GM23338 (cell line): ENCODE results near the gene ZMYND8. TPM values are rescaled to one million over a fixed set of nuclear protein-coding genes. Genes with fewer than 3 reads are reported as not detected.

ENCODE experiments used
- ATAC-seq: fragments of 200-7000 bp; cut with Tn5 transposase; 3 replicates; pipeline ENCODE4 v1.9.1; 2020
- DNase-seq: peaks from one replicate; pipeline ENCODE4 v3.0.0-alpha.2; 2015; ENCODE audit warnings: low spot score
- H2AFZ ChIP-seq: fragments of 200-600 bp; sonication (generic); 2 replicates; pipeline ENCODE4 v1.8.0; 2016; ENCODE audit warnings: antibody characterized with exemption, mild to moderate bottlenecking, moderate library complexity
- H3F3A ChIP-seq: fragments of 200-600 bp; sonication (generic); replicated peaks from 2 replicates; pipeline ENCODE4 v1.8.0; 2017; ENCODE audit warnings: antibody characterized with exemption, mixed run types, low read depth
- H3K27ac ChIP-seq: fragments of 200-600 bp; sonication (generic); 2 replicates; pipeline ENCODE4 v1.6.1; 2016; ENCODE audit warnings: low read depth
- H3K27me3 ChIP-seq: fragments of 200-600 bp; sonication (generic); 2 replicates; pipeline ENCODE4 v1.8.0; 2016; ENCODE audit warnings: mild to moderate bottlenecking, mixed run types, moderate library complexity; ENCODE audit not compliant: insufficient read depth
- H3K36me3 ChIP-seq: fragments of 200-600 bp; sonication (generic); 2 replicates; pipeline ENCODE4 v1.8.0; 2016; ENCODE audit warnings: mild to moderate bottlenecking; ENCODE audit not compliant: insufficient read depth
- H3K4me1 ChIP-seq: fragments of 200-600 bp; sonication (generic); 2 replicates; pipeline ENCODE4 v1.8.0; 2016; ENCODE audit warnings: mild to moderate bottlenecking, moderate library complexity; ENCODE audit not compliant: insufficient read depth
- H3K4me2 ChIP-seq: fragments of 200-600 bp; sonication (generic); 2 replicates; pipeline ENCODE4 v1.7.1; 2017; ENCODE audit warnings: mixed run types
- H3K4me3 ChIP-seq: fragments of 200-600 bp; sonication (generic); 2 replicates; pipeline ENCODE4 v1.6.1; 2016; ENCODE audit warnings: mixed run types
- H3K79me2 ChIP-seq: fragments of 200-600 bp; sonication (generic); replicated peaks from 2 replicates; pipeline ENCODE4 v1.8.0; 2017; ENCODE audit warnings: mild to moderate bottlenecking; ENCODE audit not compliant: insufficient read depth
- H3K9me2 ChIP-seq: fragments of 200-600 bp; sonication (generic); 2 replicates; pipeline ENCODE4 v1.8.0; 2017; ENCODE audit not compliant: insufficient read depth
- H4K20me1 ChIP-seq: fragments of 200-600 bp; sonication (generic); replicated peaks from 2 replicates; pipeline ENCODE4 v1.8.0; 2017; ENCODE audit warnings: mild to moderate bottlenecking; ENCODE audit not compliant: insufficient read depth
- H3K27ac Mint-ChIP-seq: 2 replicates; pipeline ENCODE4 v1.8.0; 2020; ENCODE audit warnings: inconsistent platforms, mild to moderate bottlenecking, moderate library complexity, mixed read lengths
- H3K27me3 Mint-ChIP-seq: 3 replicates; pipeline ENCODE4 v1.8.0; 2022; ENCODE audit warnings: low read depth, mild to moderate bottlenecking, moderate library complexity, mixed read lengths, inconsistent platforms; ENCODE audit not compliant: insufficient read depth, poor library complexity
- H3K36me3 Mint-ChIP-seq: 3 replicates; pipeline ENCODE4 v1.8.0; 2021; ENCODE audit warnings: low read depth, mild to moderate bottlenecking, inconsistent platforms, moderate library complexity, mixed read lengths
- H3K4me1 Mint-ChIP-seq: 3 replicates; pipeline ENCODE4 v1.8.0; 2020; ENCODE audit warnings: mild to moderate bottlenecking, inconsistent platforms, mixed read lengths
- H3K4me3 Mint-ChIP-seq: 3 replicates; pipeline ENCODE4 v1.8.0; 2021; ENCODE audit warnings: moderate library complexity, mild to moderate bottlenecking, inconsistent platforms, mixed read lengths
- H3K9me3 Mint-ChIP-seq: 3 replicates; pipeline ENCODE4 v1.8.0; 2020; ENCODE audit warnings: moderate library complexity, mild to moderate bottlenecking, inconsistent platforms, mixed read lengths
- CREB1 ChIP-seq: fragments of 250-450 bp; sonication (Bioruptor Pico); IDR thresholded peaks from 2 replicates; pipeline ENCODE4 v1.5.0; 2020; ENCODE audit warnings: low read depth, mild to moderate bottlenecking, moderate library complexity
- EZH2 ChIP-seq: fragments of 200-600 bp; sonication (generic); IDR thresholded peaks from one replicate; pipeline ENCODE4 v1.8.0; 2017; ENCODE audit warnings: antibody characterized with exemption, mild to moderate bottlenecking, low read depth; ENCODE audit not compliant: unreplicated experiment
- EZH2phosphoT487 ChIP-seq: fragments of 200-600 bp; sonication (generic); IDR thresholded peaks from one replicate; pipeline ENCODE4 v1.8.1; 2018; ENCODE audit warnings: antibody characterized with exemption; ENCODE audit not compliant: unreplicated experiment
- JUNB ChIP-seq: IDR thresholded peaks from one replicate; pipeline ENCODE4 v1.6.1; 2016; ENCODE audit warnings: antibody characterized with exemption; ENCODE audit not compliant: unreplicated experiment
- NANOG ChIP-seq: IDR thresholded peaks from 2 replicates; pipeline ENCODE4 v1.6.1; 2016; ENCODE audit warnings: antibody characterized with exemption, borderline replicate concordance
- POLR2AphosphoS5 ChIP-seq: IDR thresholded peaks from 2 replicates; pipeline ENCODE4 v1.6.1; 2016; ENCODE audit warnings: antibody characterized with exemption, low read depth
- STAT1 ChIP-seq: IDR thresholded peaks from one replicate; pipeline ENCODE4 v1.6.1; 2016; ENCODE audit warnings: antibody characterized with exemption; ENCODE audit not compliant: unreplicated experiment
- ZNF114 ChIP-seq: fragments of 250-450 bp; sonication (Bioruptor Pico); IDR thresholded peaks from 2 replicates; pipeline ENCODE4 v1.5.0; 2020; ENCODE audit warnings: mild to moderate bottlenecking, moderate library complexity
- ZNF331 ChIP-seq: fragments of 250-450 bp; sonication (Bioruptor Pico); IDR thresholded peaks from 2 replicates; pipeline ENCODE4 v1.5.0; 2020; ENCODE audit warnings: low read depth, mild to moderate bottlenecking, moderate library complexity
- polyA plus RNA-seq: library from polyadenylated mRNA; unstranded; fragments of >200 nt; fragmentation: Nextera tagmentation; extraction: Ambion mirVana; gene quantifications from 2 replicates; pipeline ENCODE4 v1.2.1, GENCODE V29; 2016
- total RNA-seq: library from RNA; depleted of rRNA; stranded (reverse); fragments of >200 nt; shearing (Covaris generic); gene quantifications from 2 replicates; pipeline ENCODE4 v1.2.3, GENCODE V29; 2014
- TF ChIP-seq, protein P1 (sequence below): fragments of 250-450 bp; sonication (Bioruptor Pico); IDR thresholded peaks from 2 replicates; pipeline ENCODE4 v1.5.0; 2020; ENCODE audit warnings: mild to moderate bottlenecking, moderate library complexity
- TF ChIP-seq, protein P2 (sequence below), 2 experiments: fragments of 200-600 bp in 1 of 2; sonication (generic) in 1 of 2; conservative IDR thresholded peaks; 2 replicates each; pipeline versions ENCODE4 v1.5.1 to v1.6.1; 2016 to 2017; ENCODE audit warnings: antibody characterized with exemption in 2 of 2, low read depth in 2 of 2, mild to moderate bottlenecking in 2 of 2, moderate library complexity in 1 of 2
- TF ChIP-seq, protein P3 (sequence below): IDR thresholded peaks from 2 replicates; pipeline ENCODE4 v1.6.1; 2016; ENCODE audit warnings: antibody characterized with exemption
- TF ChIP-seq, protein P4 (sequence below): IDR thresholded peaks from one replicate; pipeline ENCODE4 v1.6.1; 2018; ENCODE audit warnings: antibody characterized with exemption; ENCODE audit not compliant: unreplicated experiment

ZMYND8 gene
- total and polyA plus RNA-seq, 2 experiments from 2014 or later = 70.9 to 128 TPM

DNA sequence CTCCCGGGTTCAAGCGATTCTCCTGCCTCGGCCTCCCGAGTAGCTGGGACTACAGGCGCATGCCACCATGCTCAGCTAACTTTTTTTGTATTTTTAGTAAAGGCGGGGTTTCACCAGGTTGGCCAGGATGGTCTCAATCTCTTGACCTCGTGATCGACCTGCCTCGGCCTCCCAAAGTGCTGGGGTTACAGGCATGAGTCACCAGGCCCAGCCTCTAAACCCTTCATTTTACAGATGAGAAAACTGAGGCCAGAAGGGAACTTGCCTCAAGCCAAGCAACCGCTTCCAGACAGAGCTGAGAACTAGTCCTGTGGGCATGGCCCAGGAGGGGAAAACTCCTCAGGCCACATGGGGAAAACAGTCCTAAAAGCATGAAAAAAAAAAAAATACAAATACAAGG, 47.1 kb downstream of the ZMYND8 start:
- H3K27ac ChIP-seq = peak overlapping the region; percentile 86
- H3K36me3 ChIP-seq = peaks cover 30% of the 10 kb centered on the region

More for the DNA sequence above, 47.1 kb downstream of the ZMYND8 start:
- H3K9me2 ChIP-seq = 0 out of 2 replicates have a peak, but pooled peaks cover 8% of the 10 kb centered on the region
- TF ChIP-seq ZNF331 (CRISPR knock-in tag) (no peak), POLR2AphosphoS5 (no peak), ZNF114 (CRISPR knock-in tag) (no peak), EZH2phosphoT487 (no peak), CREB1 (CRISPR knock-in tag) (no peak), EZH2 (no peak), STAT1 (no peak), JUNB (no peak), NANOG (no peak)
- TF ChIP-seq, protein P1, sequence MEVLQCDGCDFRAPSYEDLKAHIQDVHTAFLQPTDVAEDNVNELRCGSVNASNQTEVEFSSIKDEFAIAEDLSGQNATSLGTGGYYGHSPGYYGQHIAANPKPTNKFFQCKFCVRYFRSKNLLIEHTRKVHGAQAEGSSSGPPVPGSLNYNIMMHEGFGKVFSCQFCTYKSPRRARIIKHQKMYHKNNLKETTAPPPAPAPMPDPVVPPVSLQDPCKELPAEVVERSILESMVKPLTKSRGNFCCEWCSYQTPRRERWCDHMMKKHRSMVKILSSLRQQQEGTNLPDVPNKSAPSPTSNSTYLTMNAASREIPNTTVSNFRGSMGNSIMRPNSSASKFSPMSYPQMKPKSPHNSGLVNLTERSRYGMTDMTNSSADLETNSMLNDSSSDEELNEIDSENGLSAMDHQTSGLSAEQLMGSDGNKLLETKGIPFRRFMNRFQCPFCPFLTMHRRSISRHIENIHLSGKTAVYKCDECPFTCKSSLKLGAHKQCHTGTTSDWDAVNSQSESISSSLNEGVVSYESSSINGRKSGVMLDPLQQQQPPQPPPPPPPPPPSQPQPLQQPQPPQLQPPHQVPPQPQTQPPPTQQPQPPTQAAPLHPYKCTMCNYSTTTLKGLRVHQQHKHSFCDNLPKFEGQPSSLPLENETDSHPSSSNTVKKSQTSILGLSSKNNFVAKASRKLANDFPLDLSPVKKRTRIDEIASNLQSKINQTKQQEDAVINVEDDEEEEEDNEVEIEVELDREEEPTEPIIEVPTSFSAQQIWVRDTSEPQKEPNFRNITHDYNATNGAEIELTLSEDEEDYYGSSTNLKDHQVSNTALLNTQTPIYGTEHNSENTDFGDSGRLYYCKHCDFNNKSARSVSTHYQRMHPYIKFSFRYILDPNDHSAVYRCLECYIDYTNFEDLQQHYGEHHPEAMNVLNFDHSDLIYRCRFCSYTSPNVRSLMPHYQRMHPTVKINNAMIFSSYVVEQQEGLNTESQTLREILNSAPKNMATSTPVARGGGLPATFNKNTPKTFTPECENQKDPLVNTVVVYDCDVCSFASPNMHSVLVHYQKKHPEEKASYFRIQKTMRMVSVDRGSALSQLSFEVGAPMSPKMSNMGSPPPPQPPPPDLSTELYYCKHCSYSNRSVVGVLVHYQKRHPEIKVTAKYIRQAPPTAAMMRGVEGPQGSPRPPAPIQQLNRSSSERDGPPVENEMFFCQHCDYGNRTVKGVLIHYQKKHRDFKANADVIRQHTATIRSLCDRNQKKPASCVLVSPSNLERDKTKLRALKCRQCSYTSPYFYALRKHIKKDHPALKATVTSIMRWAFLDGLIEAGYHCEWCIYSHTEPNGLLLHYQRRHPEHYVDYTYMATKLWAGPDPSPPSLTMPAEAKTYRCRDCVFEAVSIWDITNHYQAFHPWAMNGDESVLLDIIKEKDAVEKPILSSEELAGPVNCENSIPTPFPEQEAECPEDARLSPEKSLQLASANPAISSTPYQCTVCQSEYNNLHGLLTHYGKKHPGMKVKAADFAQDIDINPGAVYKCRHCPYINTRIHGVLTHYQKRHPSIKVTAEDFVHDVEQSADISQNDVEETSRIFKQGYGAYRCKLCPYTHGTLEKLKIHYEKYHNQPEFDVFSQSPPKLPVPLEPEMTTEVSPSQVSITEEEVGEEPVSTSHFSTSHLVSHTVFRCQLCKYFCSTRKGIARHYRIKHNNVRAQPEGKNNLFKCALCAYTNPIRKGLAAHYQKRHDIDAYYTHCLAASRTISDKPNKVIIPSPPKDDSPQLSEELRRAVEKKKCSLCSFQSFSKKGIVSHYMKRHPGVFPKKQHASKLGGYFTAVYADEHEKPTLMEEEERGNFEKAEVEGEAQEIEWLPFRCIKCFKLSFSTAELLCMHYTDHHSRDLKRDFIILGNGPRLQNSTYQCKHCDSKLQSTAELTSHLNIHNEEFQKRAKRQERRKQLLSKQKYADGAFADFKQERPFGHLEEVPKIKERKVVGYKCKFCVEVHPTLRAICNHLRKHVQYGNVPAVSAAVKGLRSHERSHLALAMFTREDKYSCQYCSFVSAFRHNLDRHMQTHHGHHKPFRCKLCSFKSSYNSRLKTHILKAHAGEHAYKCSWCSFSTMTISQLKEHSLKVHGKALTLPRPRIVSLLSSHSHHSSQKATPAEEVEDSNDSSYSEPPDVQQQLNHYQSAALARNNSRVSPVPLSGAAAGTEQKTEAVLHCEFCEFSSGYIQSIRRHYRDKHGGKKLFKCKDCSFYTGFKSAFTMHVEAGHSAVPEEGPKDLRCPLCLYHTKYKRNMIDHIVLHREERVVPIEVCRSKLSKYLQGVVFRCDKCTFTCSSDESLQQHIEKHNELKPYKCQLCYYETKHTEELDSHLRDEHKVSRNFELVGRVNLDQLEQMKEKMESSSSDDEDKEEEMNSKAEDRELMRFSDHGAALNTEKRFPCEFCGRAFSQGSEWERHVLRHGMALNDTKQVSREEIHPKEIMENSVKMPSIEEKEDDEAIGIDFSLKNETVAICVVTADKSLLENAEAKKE = no peak
- TF ChIP-seq, protein P2, sequence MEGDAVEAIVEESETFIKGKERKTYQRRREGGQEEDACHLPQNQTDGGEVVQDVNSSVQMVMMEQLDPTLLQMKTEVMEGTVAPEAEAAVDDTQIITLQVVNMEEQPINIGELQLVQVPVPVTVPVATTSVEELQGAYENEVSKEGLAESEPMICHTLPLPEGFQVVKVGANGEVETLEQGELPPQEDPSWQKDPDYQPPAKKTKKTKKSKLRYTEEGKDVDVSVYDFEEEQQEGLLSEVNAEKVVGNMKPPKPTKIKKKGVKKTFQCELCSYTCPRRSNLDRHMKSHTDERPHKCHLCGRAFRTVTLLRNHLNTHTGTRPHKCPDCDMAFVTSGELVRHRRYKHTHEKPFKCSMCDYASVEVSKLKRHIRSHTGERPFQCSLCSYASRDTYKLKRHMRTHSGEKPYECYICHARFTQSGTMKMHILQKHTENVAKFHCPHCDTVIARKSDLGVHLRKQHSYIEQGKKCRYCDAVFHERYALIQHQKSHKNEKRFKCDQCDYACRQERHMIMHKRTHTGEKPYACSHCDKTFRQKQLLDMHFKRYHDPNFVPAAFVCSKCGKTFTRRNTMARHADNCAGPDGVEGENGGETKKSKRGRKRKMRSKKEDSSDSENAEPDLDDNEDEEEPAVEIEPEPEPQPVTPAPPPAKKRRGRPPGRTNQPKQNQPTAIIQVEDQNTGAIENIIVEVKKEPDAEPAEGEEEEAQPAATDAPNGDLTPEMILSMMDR (conservative IDR thresholded peaks at IDR 0.05; ENCODE audit: low read depth in 2 of 2) = no peak
- TF ChIP-seq, protein P3, sequence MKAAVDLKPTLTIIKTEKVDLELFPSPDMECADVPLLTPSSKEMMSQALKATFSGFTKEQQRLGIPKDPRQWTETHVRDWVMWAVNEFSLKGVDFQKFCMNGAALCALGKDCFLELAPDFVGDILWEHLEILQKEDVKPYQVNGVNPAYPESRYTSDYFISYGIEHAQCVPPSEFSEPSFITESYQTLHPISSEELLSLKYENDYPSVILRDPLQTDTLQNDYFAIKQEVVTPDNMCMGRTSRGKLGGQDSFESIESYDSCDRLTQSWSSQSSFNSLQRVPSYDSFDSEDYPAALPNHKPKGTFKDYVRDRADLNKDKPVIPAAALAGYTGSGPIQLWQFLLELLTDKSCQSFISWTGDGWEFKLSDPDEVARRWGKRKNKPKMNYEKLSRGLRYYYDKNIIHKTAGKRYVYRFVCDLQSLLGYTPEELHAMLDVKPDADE = no peak
- TF ChIP-seq, protein P4, sequence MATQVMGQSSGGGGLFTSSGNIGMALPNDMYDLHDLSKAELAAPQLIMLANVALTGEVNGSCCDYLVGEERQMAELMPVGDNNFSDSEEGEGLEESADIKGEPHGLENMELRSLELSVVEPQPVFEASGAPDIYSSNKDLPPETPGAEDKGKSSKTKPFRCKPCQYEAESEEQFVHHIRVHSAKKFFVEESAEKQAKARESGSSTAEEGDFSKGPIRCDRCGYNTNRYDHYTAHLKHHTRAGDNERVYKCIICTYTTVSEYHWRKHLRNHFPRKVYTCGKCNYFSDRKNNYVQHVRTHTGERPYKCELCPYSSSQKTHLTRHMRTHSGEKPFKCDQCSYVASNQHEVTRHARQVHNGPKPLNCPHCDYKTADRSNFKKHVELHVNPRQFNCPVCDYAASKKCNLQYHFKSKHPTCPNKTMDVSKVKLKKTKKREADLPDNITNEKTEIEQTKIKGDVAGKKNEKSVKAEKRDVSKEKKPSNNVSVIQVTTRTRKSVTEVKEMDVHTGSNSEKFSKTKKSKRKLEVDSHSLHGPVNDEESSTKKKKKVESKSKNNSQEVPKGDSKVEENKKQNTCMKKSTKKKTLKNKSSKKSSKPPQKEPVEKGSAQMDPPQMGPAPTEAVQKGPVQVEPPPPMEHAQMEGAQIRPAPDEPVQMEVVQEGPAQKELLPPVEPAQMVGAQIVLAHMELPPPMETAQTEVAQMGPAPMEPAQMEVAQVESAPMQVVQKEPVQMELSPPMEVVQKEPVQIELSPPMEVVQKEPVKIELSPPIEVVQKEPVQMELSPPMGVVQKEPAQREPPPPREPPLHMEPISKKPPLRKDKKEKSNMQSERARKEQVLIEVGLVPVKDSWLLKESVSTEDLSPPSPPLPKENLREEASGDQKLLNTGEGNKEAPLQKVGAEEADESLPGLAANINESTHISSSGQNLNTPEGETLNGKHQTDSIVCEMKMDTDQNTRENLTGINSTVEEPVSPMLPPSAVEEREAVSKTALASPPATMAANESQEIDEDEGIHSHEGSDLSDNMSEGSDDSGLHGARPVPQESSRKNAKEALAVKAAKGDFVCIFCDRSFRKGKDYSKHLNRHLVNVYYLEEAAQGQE = no peak
- H3K4me1 Mint-ChIP-seq = peaks cover 53% of the 10 kb centered on the region
- no peaks in the 10 kb centered on the region for H4K20me1 ChIP-seq
- DNase-seq (no peak), ATAC-seq (no peak)
- no peak overlapping the region for H3K4me3 ChIP-seq
- H3K27me3 ChIP-seq = no peaks in the 10 kb centered on the region
- H3K9me3 Mint-ChIP-seq = no peaks in the 10 kb centered on the region; the same call in 2 of the 3 replicates
- H3F3A ChIP-seq = peaks cover 23% of the 10 kb centered on the region
- peaks cover 47% of the 10 kb centered on the region for H3K4me1 ChIP-seq
- H3K79me2 ChIP-seq = peaks cover 100% of the 10 kb centered on the region
- peaks cover 24% of the 10 kb centered on the region for H3K27me3 Mint-ChIP-seq
- H3K4me2 ChIP-seq = no peak overlapping the region
- H3K36me3 Mint-ChIP-seq = peaks cover 86% of the 10 kb centered on the region
- no peak overlapping the region for H3K4me3 Mint-ChIP-seq
- H3K27ac Mint-ChIP-seq = peak overlapping the region; percentile 92
- no peak overlapping the region for H2AFZ ChIP-seq
